ENCODE data around the gene ATP2A1. TPM values are rescaled to one million over a fixed set of nuclear protein-coding genes. Genes with fewer than 3 reads are reported as not detected.

ATP2A1 gene
- total RNA-seq, 1 donor from 2014 or later, result 1.9 TPM

DNA sequence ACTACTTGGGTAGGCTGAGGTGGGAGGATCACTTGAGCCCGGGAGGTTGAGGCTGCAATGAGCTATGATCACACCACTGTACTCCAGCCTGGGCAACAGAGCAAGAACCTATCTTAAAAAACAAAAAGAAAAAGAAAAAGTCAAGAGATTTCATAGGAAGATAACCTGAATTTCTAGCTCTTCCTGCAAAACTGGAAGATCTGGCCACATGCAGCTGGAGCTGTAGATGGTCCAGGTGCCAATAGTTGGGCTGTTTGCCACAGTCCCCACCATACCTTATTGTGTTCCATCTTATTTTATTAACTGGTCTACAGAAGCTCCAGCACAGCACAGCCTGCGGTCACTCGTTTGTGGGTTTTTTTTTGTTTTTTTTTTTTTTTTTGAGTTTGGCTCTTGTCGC is 15.0 kb downstream of the ATP2A1 start:
- no peak for DNase-seq (ENCODE audit: low spot score)
- H3K27me3 Mint-ChIP-seq (ENCODE audit: unreplicated experiment), result peaks cover 2% of the 10 kb centered on the region
- no peaks in the 10 kb centered on the region for H3K36me3 Mint-ChIP-seq (ENCODE audit: low read depth, unreplicated experiment)
- no peaks in the 10 kb centered on the region for H3K9me3 Mint-ChIP-seq (ENCODE audit: unreplicated experiment)
- TF ChIP-seq, protein P1, sequence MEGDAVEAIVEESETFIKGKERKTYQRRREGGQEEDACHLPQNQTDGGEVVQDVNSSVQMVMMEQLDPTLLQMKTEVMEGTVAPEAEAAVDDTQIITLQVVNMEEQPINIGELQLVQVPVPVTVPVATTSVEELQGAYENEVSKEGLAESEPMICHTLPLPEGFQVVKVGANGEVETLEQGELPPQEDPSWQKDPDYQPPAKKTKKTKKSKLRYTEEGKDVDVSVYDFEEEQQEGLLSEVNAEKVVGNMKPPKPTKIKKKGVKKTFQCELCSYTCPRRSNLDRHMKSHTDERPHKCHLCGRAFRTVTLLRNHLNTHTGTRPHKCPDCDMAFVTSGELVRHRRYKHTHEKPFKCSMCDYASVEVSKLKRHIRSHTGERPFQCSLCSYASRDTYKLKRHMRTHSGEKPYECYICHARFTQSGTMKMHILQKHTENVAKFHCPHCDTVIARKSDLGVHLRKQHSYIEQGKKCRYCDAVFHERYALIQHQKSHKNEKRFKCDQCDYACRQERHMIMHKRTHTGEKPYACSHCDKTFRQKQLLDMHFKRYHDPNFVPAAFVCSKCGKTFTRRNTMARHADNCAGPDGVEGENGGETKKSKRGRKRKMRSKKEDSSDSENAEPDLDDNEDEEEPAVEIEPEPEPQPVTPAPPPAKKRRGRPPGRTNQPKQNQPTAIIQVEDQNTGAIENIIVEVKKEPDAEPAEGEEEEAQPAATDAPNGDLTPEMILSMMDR (IDR thresholded peaks at IDR 0.05; ENCODE audit: unreplicated experiment), result no peak
- H3K4me3 Mint-ChIP-seq (ENCODE audit: unreplicated experiment), result no peak overlapping the region
- H3K4me1 Mint-ChIP-seq (ENCODE audit: unreplicated experiment), result no peaks in the 10 kb centered on the region
- no peak overlapping the region for H3K27ac Mint-ChIP-seq (ENCODE audit: unreplicated experiment)

DNA sequence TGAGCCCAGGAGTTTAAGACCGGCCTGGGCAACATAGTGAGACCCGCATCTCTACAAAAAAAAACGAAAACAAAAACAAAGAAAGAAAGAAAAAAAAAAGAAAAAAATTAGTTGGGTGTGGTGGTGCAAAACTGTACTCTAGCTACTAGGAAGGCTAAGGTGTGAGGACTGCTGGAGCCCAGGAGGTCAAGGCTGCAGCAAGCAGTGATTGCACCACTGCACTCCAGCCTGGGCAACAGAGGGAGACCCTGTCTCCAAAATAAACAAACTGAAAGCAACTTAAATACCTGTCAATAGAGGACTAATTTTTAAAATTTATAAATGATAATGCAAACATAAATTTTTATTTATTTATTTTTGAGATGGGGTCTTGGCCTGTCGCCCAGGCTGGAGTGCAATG is 17.3 kb downstream of the ATP2A1 start:
- peaks cover 1% of the 10 kb centered on the region for H3K27me3 Mint-ChIP-seq (ENCODE audit: unreplicated experiment)
- no peak for DNase-seq (ENCODE audit: low spot score)
- no peaks in the 10 kb centered on the region for H3K4me1 Mint-ChIP-seq (ENCODE audit: unreplicated experiment)
- no peaks in the 10 kb centered on the region for H3K9me3 Mint-ChIP-seq (ENCODE audit: unreplicated experiment)
- H3K36me3 Mint-ChIP-seq (ENCODE audit: low read depth, unreplicated experiment), result no peaks in the 10 kb centered on the region
- TF ChIP-seq, protein P1 (IDR thresholded peaks at IDR 0.05; ENCODE audit: unreplicated experiment), result no peak
- H3K27ac Mint-ChIP-seq (ENCODE audit: unreplicated experiment), result no peak overlapping the region
- no peak overlapping the region for H3K4me3 Mint-ChIP-seq (ENCODE audit: unreplicated experiment)

DNA sequence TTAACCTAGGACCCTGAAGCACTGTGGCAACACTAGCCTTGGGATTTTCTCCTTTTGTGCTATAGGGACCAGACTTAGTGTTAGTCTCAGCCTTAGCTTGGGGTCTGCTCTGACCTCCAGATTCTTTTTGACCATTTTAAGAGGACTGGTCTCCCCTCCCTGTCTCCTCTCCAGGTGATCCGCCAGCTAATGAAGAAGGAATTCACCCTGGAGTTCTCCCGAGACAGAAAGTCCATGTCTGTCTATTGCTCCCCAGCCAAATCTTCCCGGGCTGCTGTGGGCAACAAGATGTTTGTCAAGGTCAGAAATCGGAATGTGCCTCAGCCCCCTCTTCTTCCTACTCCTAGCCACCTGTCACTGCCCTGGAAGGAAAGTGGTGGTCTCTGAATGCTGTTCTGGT is 19.5 kb downstream of the ATP2A1 start:
- Mint-ChIP-seq H3K4me1 (ENCODE audit: unreplicated experiment) (no peaks in the 10 kb centered on the region), H3K36me3 (ENCODE audit: low read depth, unreplicated experiment) (no peaks in the 10 kb centered on the region), H3K27ac (ENCODE audit: unreplicated experiment) (no peak overlapping the region), H3K9me3 (ENCODE audit: unreplicated experiment) (no peaks in the 10 kb centered on the region), H3K4me3 (ENCODE audit: unreplicated experiment) (no peak overlapping the region), H3K27me3 (ENCODE audit: unreplicated experiment) (peaks cover 1% of the 10 kb centered on the region)
- TF ChIP-seq, protein P1 (IDR thresholded peaks at IDR 0.05; ENCODE audit: unreplicated experiment), result no peak
- no peak for DNase-seq (ENCODE audit: low spot score)

DNA sequence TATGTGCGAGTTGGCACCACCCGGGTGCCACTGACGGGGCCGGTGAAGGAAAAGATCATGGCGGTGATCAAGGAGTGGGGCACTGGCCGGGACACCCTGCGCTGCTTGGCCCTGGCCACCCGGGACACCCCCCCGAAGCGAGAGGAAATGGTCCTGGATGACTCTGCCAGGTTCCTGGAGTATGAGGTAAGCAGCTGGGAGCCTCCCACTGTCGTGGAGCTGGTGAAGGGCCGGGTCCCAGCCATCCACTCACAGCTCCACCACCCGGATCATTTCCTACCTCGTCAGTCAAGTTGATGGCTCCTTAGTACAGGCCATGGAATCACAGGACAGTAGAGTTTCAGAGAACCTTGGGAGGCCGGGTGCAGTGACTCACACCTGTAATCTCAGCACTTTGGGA is 20.0 kb downstream of the ATP2A1 start:
- DNase-seq (ENCODE audit: low spot score), result no peak
- H3K36me3 Mint-ChIP-seq (ENCODE audit: low read depth, unreplicated experiment), result no peaks in the 10 kb centered on the region
- TF ChIP-seq, protein P1 (IDR thresholded peaks at IDR 0.05; ENCODE audit: unreplicated experiment), result no peak
- H3K4me3 Mint-ChIP-seq (ENCODE audit: unreplicated experiment), result no peak overlapping the region
- no peak overlapping the region for H3K27ac Mint-ChIP-seq (ENCODE audit: unreplicated experiment)
- H3K9me3 Mint-ChIP-seq (ENCODE audit: unreplicated experiment), result no peaks in the 10 kb centered on the region
- no peaks in the 10 kb centered on the region for H3K4me1 Mint-ChIP-seq (ENCODE audit: unreplicated experiment)
- peaks cover 2% of the 10 kb centered on the region for H3K27me3 Mint-ChIP-seq (ENCODE audit: unreplicated experiment)

DNA sequence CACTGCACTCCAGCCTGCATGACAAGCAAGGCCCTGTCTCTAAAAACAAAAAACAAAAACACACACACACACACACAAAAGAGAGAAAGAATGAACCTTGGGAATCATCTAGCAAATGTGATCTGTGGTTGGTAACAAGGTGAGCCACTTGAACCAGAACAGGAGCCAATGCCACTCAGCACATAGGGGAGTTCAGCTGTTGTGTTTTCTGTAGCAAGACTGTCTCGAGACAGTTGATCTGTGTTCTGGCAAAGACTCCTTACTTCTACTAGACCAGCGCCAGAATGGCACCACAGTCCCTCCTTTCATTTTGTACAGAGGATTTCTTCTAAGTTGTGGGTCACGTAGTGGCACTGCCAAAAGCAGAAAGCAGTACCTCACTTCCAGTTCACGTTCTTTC is 20.7 kb downstream of the ATP2A1 start:
- no peaks in the 10 kb centered on the region for H3K9me3 Mint-ChIP-seq (ENCODE audit: unreplicated experiment)
- H3K27ac Mint-ChIP-seq (ENCODE audit: unreplicated experiment), result no peak overlapping the region
- H3K27me3 Mint-ChIP-seq (ENCODE audit: unreplicated experiment), result peaks cover 2% of the 10 kb centered on the region
- no peak for DNase-seq (ENCODE audit: low spot score)
- no peaks in the 10 kb centered on the region for H3K4me1 Mint-ChIP-seq (ENCODE audit: unreplicated experiment)
- H3K36me3 Mint-ChIP-seq (ENCODE audit: low read depth, unreplicated experiment), result no peaks in the 10 kb centered on the region
- TF ChIP-seq, protein P1 (IDR thresholded peaks at IDR 0.05; ENCODE audit: unreplicated experiment), result no peak
- no peak overlapping the region for H3K4me3 Mint-ChIP-seq (ENCODE audit: unreplicated experiment)

Measured in endothelial cell (in vitro differentiated cells).